Fibroblast of lung (primary cell): ENCODE data around the gene TNS3. TPM values are rescaled to one million over a fixed set of nuclear protein-coding genes. Genes with fewer than 3 reads are reported as not detected.

Source experiments
- DNase-seq, 2 donors: peaks; one replicate each; pipeline versions ENCODE4 v3.0.0 to v3.0.0-alpha.2; 2010; ENCODE audit warnings: low read depth in 2 of 2
- H2AFZ ChIP-seq: 2 replicates; pipeline ENCODE4 v1.5.1; 2012; ENCODE audit warnings: low read length, control low read depth, inconsistent platforms
- H3K27ac ChIP-seq: 2 replicates; pipeline ENCODE4 v1.5.1; 2011; ENCODE audit warnings: low read length, control low read depth; ENCODE audit not compliant: insufficient read depth
- H3K27me3 ChIP-seq: 2 replicates; pipeline ENCODE4 v1.5.1; 2011; ENCODE audit warnings: mild to moderate bottlenecking, low read length; ENCODE audit not compliant: control insufficient read depth, insufficient read depth
- H3K36me3 ChIP-seq: 2 replicates; pipeline ENCODE4 v1.5.1; 2011; ENCODE audit warnings: low read length; ENCODE audit not compliant: control insufficient read depth, insufficient read depth
- H3K4me1 ChIP-seq: 2 replicates; pipeline ENCODE4 v1.5.1; 2011; ENCODE audit warnings: low read length; ENCODE audit not compliant: control insufficient read depth, insufficient read depth; ENCODE audit errors: extremely low read depth
- H3K4me2 ChIP-seq: 2 replicates; pipeline ENCODE4 v1.5.1; 2011; ENCODE audit warnings: low read length, control low read depth; ENCODE audit not compliant: insufficient read depth; ENCODE audit errors: extremely low read depth
- H3K4me3 ChIP-seq, 4 experiments: fragments of 200-600 bp in 1 of 4; sonication (generic) in 1 of 4; replicated peaks in 1 of 4; 2 replicates each; pipeline ENCODE4 v1.5.1; 2011 to 2016; ENCODE audit warnings: low read length in 4 of 4, low read depth in 3 of 4, mild to moderate bottlenecking in 3 of 4, control low read depth in 2 of 4, inconsistent platforms in 1 of 4, mixed read lengths in 1 of 4; ENCODE audit not compliant: insufficient read depth in 1 of 4; ENCODE audit errors: control extremely low read depth in 1 of 4
- H3K79me2 ChIP-seq: 2 replicates; pipeline ENCODE4 v1.5.1; 2012; ENCODE audit warnings: mild to moderate bottlenecking, low read length, inconsistent platforms; ENCODE audit not compliant: control insufficient read depth, insufficient read depth
- H3K9ac ChIP-seq: 2 replicates; pipeline ENCODE4 v1.5.1; 2011; ENCODE audit warnings: mild to moderate bottlenecking, low read length, control low read depth; ENCODE audit not compliant: insufficient read depth
- H3K9me3 ChIP-seq: 2 replicates; pipeline ENCODE4 v1.5.1; 2012; ENCODE audit warnings: low read depth, low read length; ENCODE audit not compliant: control insufficient read depth, insufficient read depth
- H4K20me1 ChIP-seq: 2 replicates; pipeline ENCODE4 v1.5.1; 2011; ENCODE audit warnings: low read length; ENCODE audit not compliant: control insufficient read depth, insufficient read depth; ENCODE audit errors: extremely low read depth
- CTCF ChIP-seq, 2 donors: IDR thresholded peaks in 1 of 2; conservative IDR thresholded peaks in 1 of 2; 1 replicate in 1 of 2; 2 replicates in 1 of 2; pipeline ENCODE4 v1.5.1; 2011 to 2012; ENCODE audit warnings: low read length in 2 of 2, control low read depth in 1 of 2, inconsistent platforms in 1 of 2, low read depth in 1 of 2, mild to moderate bottlenecking in 1 of 2
- EZH2 ChIP-seq: IDR thresholded peaks from 2 replicates; pipeline ENCODE4 v1.5.1; 2012; ENCODE audit warnings: low read length, control low read depth, mild to moderate bottlenecking; ENCODE audit errors: missing control alignments
- polyA plus RNA-seq, 2 donors: library from polyadenylated mRNA; depleted of rRNA in 1 of 2; stranded (reverse) in 1 of 2; unstranded in 1 of 2; fragments of >200 nt; gene quantifications; 2 replicates each; pipeline ENCODE4 v1.2.1, GENCODE V29; 2011 to 2012; ENCODE audit warnings: missing spikeins in 1 of 2
- total RNA-seq: library from RNA; depleted of rRNA; stranded (reverse); fragments of >200 nt; gene quantifications from 2 replicates; pipeline ENCODE4 v1.2.1, GENCODE V29; 2014

Gene TNS3
- total and polyA plus RNA-seq, 2 donors (not counting 1 experiment from before 2014, with no cell fraction given), result 74.4 to 88.8 TPM

GRCh38 chr7:47568056-47568455, 13.9 kb downstream of the TNS3 start:
- H3K36me3 ChIP-seq, result no peaks in the 10 kb centered on the region
- no peak overlapping the region for H3K4me3 ChIP-seq
- TF ChIP-seq EZH2 (no peak), CTCF (conservative IDR thresholded peaks at IDR 0.05 in 1 of 2, IDR thresholded peaks at IDR 0.05 in 1 of 2; ENCODE audit: low read depth in 1 of 2, low read length in 2 of 2) (no peak)
- H4K20me1 ChIP-seq, result no peaks in the 10 kb centered on the region
- no peaks in the 10 kb centered on the region for H3K9me3 ChIP-seq
- no peak overlapping the region for H3K4me2 ChIP-seq
- peaks cover 46% of the 10 kb centered on the region for H3K79me2 ChIP-seq
- H3K27me3 ChIP-seq, result no peaks in the 10 kb centered on the region
- no peak overlapping the region for H3K27ac ChIP-seq
- no peak for DNase-seq
- no peak overlapping the region for H3K9ac ChIP-seq
- H3K4me1 ChIP-seq, result peaks cover 24% of the 10 kb centered on the region
- no peak overlapping the region for H2AFZ ChIP-seq

GRCh38 chr7:47565640-47566250, 16.2 kb downstream of the TNS3 start:
- H3K27ac ChIP-seq, result no peak overlapping the region
- no peak overlapping the region for H3K4me3 ChIP-seq
- peaks cover 2% of the 10 kb centered on the region for H3K36me3 ChIP-seq
- no peaks in the 10 kb centered on the region for H3K27me3 ChIP-seq
- no peak overlapping the region for H2AFZ ChIP-seq
- TF ChIP-seq EZH2 (no peak), CTCF (conservative IDR thresholded peaks at IDR 0.05 in 1 of 2, IDR thresholded peaks at IDR 0.05 in 1 of 2; ENCODE audit: low read depth in 1 of 2, low read length in 2 of 2) (no peak)
- H3K4me1 ChIP-seq, result peaks cover 3% of the 10 kb centered on the region
- H3K4me2 ChIP-seq, result no peak overlapping the region
- H4K20me1 ChIP-seq, result no peaks in the 10 kb centered on the region
- DNase-seq, result peak in 1 of 2 donors; percentile 48
- no peak overlapping the region for H3K9ac ChIP-seq
- H3K79me2 ChIP-seq, result peaks cover 46% of the 10 kb centered on the region
- no peaks in the 10 kb centered on the region for H3K9me3 ChIP-seq

- Histone ChIP-seq H3K27ac (no peak overlapping the region), H3K79me2 (peaks cover 54% of the 10 kb centered on the region), H3K4me3 (no peak overlapping the region), H4K20me1 (no peaks in the 10 kb centered on the region), H2AFZ (no peak overlapping the region), H3K9ac (no peak overlapping the region), H3K36me3 (peaks cover 5% of the 10 kb centered on the region), H3K4me1 (peaks cover 2% of the 10 kb centered on the region), H3K9me3 (no peaks in the 10 kb centered on the region), H3K27me3 (no peaks in the 10 kb centered on the region), H3K4me2 (no peak overlapping the region)
- DNase-seq, result no peak
- TF ChIP-seq EZH2, result no peak
Measured at GRCh38 chr7:47563521-47563920, 18.4 kb downstream of the TNS3 start.
